NCI-H524 treated with DMSO at 0.1 percent for 48 hours (cell line): ENCODE data around the gene IL1RAP.

Experiments used
- DNase-seq: peaks from one replicate; lab custom pipeline; 2025; lab: John Stamatoyannopoulos, UW

The IL1RAP gene

DNA sequence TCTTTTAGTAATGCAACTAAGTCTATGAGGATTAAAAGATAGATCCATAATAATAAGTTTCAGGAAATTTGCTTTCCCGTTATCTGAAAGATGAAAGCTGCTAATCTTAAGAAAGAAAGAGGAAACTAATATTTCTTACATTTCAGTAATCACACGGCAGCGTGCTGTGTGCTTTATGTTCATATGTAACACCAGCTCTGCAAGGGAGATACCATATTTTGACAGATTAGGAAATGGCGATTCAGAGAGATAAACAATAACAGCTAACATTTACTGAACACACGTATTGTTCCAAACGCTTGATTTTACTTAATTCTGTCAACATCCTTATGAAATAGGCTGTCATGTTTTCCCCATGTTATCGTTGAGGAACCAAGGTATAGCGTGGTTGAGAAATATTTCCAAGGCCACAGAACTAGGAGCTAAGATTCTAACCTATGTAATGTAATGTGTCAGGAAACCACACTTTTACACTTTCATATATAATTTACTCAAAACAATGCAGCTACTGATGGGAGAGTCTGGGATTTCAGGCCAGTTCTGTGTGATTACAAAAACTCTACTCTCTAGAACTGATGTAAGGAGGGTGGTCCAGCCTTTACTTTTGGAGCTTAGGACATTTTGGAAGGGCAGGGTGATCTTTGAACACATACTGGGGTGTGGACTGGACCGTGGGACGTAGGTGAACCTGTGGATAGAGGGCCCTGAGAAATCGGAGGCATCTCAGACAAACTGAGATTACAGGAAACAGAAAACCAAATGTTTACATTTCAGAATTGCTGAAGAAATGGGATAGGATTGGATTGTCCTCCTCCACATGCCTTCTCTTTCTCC lies 100.6 kb downstream of the IL1RAP start:
- no peak for DNase-seq

DNA sequence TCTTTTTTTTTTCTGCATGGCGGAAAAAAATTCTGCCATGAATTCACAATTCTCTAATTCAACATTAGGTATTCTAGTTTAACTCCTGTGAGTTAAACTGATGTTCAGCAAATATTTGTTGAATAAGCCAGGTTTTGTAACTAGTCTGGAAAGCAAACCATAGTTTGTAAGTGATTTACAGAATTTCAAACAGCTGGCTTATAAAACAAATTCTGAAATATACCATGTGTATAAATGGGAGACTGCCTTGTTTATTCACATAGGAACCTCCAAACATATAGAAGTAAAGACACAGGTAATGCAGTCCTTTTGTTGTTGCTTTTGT lies 101.1 kb downstream of the IL1RAP start:
- no peak for DNase-seq

DNA sequence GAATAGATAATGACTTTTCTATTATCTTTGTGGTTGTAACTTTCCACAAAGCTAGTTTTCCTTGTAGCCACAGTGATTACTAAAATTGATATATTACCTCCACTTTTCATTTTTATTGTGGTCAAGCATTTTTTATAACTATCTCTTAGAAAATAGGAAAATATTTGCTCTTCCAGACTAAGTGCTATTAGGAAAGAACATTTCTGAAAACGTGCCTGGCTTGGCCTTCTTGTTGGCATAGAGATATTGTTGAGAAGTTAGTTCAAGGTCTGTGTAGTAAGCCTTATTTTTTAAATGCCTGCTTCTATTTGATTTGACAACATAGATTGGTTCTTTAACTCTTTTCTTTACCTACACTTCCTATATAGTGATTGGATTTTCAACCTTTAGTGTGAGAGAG lies 101.7 kb downstream of the IL1RAP start:
- no peak for DNase-seq

DNA sequence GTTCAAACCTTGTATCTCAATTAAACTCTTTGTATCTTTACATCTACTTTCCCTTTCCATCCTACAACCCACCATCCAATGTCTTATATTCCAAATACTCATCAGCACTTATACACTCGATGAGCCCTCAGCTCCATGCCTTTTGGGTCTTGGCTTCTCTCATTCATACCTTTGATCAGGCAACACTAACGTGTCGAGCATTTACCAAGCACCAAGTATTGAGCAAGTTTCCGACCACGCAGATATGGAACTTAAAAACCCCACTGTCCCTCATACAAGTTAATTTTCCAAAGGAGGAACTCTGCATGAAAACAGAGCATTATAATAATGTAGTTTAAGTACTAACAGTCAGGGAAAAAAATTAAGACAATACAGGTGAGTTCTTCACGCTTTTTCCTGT lies 102.8 kb downstream of the IL1RAP start:
- DNase-seq: no peak

DNA sequence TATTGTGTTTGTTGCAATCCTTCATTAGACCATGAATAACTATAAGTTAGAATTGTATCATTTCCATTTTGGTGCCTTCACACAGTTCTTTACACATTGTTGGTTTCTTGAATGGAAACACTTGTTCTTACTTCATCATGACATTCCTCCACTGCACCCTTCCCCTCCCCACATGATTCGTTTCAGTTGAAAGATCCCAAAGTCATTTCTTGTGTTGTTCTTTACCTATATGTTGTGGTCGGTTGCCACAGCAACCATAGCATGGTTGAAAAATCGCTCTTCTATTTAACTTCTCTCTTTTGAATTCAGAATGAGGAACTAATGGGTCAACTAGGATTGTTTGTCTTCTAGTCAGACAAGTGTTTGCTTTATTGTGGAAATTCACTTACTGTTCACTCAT lies 103.3 kb downstream of the IL1RAP start:
- DNase-seq: no peak

DNA sequence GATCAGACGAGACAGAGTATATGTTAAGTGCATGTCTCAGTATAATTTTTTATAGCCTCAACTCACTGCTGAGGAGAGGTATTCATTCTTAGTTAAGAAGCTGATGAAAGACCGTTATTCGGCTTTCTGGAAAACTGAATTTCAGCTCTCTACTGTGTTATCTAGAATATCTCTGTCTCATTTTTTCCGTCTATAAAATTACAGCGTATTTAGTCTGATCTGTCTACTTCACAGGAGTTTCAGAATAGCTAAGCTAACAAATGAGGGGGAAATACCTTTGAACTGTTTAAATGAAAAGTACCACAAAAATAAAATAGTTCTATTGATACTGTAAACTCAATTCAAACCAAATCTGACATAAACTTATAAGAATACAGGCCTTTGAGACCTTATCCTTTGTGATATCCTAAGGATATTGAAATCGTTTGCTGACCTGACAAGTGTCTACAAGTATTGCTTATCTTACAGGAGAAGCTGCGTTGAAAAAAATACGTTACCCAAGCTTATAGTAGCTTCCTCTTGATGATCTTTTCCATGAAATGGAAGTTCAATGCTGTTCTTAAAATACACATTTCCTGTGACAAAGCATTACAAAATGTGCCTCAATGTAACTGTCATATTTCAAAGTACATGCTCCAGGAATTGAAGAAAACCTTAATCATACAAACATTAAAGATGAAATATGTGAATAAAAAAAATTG lies 104.6 kb downstream of the IL1RAP start:
- DNase-seq: no peak

DNA sequence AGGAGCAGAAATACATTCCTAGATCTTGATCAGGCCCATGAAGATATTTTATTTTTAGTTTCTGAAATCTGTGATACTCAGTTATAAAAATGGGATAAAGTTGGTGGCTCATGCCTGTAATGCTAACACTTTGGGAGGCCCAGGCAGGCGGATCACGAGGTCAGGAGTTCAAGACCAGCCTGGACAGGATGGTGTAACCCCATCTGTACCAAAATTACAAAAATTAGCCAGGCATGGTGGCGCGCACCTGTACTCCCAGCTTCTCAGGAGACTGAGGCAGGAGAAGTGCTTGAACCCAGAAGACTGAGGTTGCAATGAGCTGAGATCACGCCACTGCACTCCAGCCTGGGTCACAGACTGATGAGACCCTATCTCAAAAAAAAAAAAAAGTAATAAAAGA lies 105.5 kb downstream of the IL1RAP start:
- DNase-seq: no peak

DNA sequence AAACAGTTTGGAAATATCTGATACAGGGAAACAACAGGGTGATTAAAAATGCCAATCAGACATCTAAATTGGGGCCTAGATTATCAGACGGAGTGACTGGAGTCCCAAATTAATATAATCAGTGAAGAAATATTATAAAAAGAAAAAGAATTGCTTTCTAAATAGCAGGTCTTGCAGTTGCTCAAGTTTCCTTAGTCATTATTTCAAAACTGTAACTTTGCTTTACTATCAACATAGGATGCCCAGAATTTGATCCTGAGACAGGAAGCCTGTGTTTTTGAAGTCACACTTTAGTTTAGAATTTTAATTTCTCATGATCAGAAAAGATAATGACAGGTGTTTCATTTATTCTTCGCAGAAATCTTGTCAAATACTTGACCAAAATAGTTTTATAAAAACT lies 105.9 kb downstream of the IL1RAP start:
- no peak for DNase-seq

DNA sequence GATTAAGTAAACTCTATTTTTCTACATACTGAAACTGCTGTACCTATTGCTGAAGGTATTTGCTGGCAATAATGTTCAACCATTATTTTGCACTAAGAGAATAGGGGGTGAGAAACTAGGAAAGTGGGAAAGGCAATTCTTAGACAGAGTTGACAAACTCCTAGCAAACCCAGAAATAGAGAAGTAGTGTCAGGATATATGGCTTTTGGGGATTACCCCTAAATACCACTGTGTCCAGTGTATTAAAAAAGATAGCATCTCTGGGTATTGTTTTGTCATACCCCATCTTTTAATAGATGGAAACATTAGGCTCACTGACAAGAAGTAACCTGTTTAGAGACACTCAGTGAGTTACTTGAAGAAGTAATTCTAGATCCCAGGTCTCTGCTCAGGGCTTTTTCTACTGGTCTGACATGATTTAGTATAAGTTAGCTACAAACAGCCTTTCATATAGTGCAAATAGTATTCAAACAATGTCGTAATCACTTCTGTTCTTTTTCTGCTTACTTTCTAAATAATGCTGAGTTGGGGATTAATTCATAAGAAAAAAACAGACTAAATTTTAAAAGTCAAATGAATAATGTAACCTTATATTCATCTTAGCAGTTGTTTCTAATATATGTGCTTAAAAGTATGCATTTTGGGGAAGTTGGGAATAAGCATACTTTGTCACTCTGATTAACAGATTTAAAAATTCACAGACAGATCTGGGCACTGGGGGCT lies 107.2 kb downstream of the IL1RAP start:
- DNase-seq: no peak

DNA sequence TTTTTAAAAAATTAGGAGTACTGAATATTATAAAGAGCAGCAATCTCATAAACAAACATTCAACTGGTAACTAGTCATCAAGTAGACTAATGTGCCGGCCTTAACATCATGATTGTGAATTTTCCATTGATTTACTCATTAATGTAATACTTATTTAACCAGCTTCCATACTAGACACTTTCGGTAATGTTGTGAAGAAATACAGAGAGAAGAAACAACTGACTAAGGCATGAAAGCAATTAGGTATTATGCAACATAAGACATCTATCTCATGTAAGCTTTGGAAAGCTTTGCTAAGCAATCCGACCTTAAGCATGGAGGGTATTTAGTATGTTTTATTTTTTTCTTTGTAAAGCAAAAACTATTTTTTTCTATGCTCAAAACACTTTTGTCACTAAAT lies 108.0 kb downstream of the IL1RAP start:
- no peak for DNase-seq

DNA sequence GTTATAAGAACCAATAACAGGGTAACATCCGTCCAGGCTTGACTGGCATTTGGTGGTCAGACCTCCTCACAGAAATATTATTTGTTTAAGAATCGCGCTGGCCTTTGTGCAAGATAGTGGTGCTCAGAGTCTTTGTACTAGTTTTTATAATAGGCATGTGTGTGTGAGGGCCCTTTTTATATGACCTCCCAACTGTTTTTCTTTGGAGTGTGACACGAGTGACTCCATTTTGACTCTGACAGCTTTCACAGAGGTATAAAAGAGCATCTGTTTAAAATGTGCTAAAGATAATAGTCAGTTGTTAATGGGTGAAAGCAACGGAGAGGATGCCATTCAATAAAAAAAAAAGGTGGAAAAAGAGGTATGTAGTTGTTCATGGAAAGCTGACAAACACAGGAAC lies 110.4 kb downstream of the IL1RAP start:
- no peak for DNase-seq

DNA sequence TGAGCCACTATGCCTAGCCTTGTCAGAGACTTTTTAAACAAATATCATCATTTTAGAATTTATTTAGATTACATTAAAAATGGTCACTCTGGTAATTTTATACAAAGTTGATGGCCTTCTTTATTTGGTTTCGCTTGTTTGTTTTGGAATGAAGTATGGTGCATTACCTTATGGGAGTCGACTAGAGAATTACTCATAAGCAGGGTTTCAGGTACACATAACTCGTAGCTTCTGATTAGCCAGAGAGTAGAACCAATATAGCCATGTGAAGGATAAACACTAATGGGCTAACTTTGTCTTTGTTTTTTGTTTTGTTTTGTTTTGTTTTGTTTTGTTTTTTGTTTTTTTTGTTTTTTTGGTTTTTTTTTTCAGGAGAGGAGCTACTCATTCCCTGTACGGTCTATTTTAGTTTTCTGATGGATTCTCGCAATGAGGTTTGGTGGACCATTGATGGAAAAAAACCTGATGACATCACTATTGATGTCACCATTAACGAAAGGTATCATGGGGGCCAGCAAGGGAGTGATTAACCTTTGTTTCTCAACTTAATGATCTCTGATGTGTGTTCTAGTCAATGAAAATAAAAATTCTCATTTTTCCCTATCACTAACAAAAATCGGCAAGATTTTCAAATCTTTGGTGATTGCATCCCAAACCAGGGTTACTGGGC lies 113.2 kb downstream of the IL1RAP start:
- no peak for DNase-seq

DNA sequence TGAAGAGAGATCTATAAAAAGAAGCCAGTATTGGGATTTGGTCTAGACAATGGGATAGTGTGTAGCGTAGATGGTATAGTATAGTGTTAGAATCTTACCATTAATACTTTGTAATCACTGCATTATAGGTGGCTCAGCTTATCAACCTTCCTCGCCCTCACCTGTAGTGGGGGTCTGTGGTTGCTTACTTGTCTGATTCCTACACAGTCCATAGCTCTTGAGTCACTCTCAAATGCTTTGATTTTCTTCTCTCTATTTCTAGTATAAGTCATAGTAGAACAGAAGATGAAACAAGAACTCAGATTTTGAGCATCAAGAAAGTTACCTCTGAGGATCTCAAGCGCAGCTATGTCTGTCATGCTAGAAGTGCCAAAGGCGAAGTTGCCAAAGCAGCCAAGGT lies 115.2 kb downstream of the IL1RAP start:
- no peak for DNase-seq

DNA sequence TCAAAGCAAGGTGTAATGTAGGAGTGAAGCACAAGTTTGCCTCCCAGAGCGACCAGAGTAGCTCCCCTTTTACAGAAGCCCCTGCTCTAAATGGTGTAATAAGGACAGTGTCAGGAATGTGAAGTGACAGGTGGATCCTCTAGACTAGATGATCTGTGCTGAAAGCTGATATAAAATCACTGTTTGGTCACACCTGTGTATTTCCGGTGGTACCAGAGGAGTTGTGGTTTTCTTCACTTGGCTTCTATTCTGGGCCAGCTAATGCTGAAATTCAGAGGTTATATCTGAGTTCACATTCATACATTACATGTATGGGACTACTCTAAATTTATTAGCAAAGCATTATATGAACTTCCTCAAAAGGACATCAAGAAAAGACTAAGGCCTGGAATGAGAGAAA lies 117.4 kb downstream of the IL1RAP start:
- DNase-seq: no peak

DNA sequence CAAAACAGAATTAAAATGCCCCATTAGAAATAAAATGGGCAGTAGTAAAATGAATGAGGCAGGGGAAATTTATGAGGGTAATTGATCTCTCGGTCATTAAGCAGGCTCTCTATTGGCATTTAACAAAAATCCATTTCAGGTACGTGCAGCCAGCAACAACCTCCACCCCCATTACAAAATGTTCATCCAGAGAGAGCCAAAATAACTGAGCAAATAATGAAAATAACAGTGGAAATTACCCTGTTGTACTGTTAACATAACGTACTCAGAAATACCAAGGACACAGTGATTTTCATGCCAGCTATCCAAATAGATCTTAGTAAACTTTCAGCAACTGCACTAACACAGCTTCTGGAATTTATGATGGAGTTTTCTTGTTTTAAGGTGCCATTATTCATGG lies 127.7 kb downstream of the IL1RAP start:
- DNase-seq: no peak

DNA sequence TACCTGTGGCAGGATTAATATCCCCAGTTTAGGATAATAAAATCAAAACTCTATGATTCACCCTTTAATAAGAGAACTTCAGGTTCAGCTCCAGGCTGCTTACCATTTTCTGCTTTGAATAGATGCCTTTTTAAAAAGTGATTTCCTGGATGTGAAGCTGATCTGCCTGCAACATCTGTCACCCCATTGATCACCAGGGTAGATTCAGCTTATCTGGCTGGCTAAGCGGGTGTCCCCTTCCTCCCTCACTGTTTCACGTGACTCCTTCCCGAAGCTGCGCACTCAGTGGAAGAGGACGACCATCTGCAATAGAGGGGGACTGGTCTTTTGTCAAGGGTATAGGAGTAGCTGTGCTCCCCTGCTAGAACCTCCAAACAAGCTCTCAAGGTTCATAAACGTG lies 128.1 kb downstream of the IL1RAP start:
- peak; percentile 17 for DNase-seq

DNA sequence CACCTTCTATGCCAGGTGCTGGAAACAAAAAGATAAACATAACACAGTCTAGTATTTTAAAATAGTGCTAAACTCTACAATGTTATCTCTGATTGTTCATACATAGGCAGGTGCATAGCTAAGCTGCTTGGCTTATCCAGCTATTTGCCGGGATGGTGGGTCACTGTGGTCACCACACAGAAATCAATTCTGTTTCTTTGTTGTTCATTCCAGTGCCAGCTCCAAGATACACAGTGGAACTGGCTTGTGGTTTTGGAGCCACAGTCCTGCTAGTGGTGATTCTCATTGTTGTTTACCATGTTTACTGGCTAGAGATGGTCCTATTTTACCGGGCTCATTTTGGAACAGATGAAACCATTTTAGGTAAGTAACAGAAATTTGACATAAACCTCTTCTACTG lies 130.2 kb downstream of the IL1RAP start:
- DNase-seq: no peak

DNA sequence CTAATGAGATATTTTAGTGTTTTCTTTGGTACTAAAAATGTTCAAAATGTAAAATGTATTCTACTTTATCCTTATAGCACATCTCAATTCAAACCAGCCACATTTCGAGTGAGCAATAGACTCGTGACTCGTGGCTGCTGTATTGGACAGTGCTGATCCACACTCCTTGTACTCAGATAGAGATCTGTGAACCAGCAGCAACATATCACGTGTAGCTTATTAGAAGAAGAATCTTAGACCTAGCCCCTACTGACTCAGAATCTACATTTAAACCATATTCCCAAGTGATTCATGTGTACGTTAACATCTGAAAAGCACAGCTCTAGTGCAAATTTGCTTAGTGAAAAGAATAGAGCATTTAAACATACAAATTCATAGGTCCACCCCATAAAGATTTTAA lies 130.9 kb downstream of the IL1RAP start:
- no peak for DNase-seq

DNA sequence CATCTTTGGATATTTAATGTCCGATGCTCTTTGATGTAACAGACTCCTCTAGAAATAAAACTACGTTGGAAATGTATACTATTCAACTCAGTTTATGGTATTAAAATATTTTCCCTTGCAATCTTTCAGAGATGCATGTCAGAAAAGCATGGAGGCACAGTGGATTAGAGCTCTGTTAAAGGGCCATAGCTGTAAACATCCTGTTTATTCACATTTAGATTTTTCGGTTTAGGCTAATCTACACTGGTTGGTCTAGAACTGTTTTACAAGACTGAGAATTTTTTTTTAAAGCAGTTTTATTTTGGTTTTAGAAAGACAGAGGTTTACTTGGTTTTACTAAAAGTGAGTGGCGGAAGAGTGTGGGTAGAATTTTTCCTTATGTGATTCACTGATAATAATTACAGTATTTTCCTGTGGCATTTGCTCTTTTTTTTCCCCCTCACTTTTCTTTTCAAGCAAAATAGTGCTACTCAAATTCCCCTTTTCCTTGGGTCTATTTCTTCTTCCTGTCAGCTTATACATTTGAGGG lies 132.1 kb downstream of the IL1RAP start:
- no peak for DNase-seq

DNA sequence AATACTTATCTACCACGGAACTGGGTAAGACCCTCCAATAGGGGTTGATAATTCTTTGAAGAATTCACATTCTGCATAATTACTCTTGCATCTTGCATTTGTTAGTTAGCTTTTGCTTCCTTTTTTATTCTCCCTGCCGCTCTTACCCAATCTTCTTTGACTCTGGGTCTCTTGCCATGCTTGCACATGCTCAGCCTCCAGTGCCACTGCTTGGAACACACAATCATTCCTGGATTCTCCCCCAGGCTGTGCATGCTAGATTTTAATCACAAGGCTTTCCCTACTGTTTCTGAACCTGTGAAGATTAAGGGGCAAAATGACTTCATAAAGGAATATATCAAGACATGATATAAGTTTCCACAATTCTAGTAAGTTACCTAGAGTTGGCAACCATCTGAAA lies 133.1 kb downstream of the IL1RAP start:
- no peak for DNase-seq

DNA sequence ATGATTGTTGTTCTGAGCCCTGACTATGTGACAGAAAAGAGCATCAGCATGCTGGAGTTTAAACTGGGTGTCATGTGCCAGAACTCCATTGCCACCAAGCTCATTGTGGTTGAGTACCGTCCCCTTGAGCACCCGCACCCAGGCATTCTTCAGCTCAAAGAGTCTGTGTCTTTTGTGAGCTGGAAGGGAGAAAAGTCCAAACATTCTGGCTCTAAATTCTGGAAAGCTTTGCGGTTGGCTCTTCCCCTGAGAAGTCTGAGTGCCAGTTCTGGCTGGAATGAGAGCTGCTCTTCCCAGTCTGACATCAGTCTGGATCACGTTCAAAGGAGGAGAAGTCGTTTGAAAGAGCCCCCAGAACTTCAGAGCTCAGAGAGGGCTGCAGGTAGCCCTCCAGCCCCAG lies 142.0 kb downstream of the IL1RAP start:
- DNase-seq: no peak

DNA sequence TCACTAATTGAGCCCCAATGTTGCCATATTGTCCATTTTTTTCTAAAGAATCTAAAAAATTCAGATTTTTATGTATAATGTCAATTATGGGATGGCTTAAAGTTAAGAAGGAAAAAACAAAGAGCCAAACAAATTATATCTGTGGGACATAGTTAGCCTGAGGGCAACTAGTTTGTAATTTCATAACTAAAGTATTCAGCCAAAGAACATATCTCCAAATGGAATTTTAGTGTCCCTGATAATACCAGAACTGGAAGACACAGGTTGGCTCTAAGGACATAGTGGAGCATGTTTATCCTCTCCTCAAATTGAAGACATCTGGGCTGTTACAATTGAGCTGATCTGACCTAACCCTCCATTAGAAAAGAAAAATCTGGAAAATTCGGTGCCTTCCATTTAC lies 144.2 kb downstream of the IL1RAP start:
- DNase-seq: no peak
